Measurements from ENCODE around the gene TSSK3.
"Not testable (repeated sequence)": the region's sequence is repeated elsewhere in the genome, so short reads cannot be mapped to it uniquely, and the experiment has no call there.

Gene TSSK3

DNA sequence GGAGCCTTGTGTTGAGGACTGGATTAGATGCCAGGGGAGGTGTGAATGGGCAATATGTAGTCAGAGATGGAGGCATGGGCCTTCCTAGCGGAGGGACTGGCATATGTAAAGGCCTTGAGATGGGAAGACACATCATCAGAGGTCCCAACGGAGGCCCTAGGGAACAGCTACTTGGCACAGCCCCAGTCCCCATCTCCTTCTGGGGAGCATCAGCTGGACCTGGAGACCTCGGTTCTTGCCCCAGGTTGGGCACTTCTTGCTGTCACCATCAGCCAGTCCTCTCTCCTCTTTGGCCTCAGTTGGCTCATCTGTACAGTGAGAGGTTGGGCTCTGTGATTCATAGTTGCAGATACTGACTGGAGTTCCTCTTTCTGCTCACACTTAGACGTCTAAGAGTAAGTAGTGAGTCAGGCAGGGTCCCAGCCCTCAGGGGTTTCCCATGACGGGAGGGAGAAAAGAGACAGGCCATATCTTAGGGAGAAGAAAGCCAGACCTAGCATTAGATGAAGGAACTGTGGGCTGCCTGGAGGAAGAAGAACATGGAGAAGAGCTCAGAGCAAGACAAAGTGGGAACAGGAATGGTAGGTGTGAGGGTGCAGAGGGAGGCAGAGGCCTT, 22.9 kb upstream of the TSSK3 start:
- no peak for DNase-seq

DNA sequence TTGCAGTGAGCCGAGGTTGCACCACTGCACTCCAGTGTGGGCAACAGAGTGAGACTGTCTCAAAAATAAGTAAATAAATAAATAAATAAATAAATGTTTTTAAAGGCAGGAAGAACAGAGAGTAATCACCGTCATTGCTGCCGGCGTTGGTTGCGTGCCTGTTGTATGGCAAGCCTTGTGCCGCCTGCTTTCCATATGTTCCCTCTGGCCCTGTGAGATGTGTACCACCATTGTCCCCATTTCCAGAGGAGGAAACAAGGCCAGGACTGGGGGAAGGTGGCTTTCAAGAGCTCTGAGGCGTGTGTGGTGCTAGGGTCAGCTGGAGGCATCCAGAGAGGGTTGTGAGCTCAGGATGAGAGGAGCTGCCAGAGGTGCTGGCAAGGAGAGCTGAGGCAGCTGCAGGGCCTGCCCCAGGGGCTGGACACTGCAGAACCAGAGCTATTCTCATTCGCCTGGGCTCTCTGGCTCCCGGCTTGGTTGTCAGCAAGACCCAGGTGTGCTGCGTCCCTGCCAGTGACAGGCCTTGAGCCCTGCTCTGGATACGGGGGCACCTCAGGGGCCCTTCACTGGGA, 21.1 kb upstream of the TSSK3 start:
- no peak for DNase-seq

- DNase-seq = no peak
These were observed 20.4 kb upstream of the TSSK3 start for GRCh38 chr1:32341971-32342370.

DNA sequence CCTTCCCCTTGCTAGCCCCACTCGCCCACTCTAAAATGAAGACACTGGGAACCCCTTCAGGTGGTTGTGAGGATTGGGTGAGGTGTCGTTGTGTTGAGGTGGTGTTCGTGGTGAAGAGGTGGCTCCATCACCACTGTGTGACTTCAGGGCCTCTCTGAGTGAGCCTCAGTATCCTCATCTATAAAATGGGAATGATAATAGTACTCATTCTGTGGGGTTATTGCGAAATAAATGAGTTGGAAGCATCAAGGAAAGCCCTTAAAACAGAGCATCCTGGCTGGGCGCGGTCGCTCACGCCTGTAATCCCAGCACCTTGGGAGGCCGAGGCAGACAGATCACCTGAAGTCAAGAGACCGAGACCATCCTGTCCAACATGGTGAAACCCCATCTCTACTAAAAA, 19.6 kb upstream of the TSSK3 start:
- DNase-seq = no peak

GRCh38 chr1:32345289-32345827, 17.0 kb upstream of the TSSK3 start:
- DNase-seq = no peak

DNA sequence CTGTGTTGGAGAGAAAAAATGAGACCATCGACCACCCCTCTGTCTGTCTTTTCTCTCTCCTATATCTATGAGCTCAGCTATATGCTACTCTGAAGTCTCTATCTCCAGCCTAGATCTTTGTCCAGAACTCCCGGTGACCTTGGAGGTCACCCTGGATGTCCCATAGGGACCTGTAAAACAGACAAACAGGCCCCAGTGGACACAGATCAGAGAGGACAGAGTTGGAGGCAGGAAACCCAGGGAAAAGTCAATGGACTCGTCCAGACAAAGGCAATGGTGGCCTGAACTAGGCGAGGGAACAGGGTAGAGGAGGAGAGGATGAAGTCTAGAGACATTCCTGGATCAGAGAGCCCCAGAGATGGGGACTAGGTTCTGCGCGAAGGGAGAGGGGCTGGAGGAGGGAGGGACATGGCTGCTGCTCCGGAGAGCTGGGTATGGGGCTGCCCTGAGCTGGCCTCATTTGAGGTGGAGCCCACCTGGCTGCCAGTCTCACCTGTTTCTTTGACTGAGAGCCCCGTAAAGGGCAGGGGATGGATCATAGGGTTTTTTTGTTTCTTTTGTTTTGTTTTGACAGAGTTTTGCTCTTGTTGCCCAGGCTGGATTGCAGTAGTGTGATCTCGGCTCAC, 15.7 kb upstream of the TSSK3 start:
- no peak for DNase-seq

- DNase-seq = no peak
These were observed 13.1 kb upstream of the TSSK3 start for GRCh38 chr1:32349211-32349708.

DNA sequence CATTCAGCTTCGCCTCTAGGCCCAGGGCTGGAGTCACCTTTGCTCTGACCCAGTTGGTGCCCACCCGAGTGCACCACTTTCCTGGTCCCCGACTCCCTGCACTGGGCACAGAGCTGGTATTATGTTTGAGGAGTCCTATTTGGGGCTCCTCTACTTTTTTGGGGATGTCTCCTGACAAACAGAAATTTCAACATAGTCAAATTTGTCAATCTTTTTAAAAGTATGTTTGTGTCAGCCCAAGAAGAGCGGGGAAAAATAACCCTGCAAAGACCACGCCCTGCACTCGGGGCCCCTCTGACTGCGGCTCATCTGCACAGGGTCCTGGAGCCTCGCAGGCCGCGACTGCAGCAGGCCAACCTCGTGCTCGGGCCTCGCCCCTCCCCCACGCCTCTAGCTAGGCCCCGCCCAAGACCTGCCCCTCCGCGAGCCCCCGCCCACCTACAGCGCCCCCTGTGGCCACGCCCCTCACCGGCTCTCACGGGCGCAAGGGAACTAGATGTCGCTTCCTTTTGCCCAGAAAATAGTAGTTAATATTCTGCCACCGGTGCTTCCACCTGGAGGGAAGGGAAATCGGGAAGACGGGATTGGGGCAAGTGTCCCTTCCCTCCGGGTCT, 11.4 kb upstream of the TSSK3 start:
- DNase-seq = no peak

DNA sequence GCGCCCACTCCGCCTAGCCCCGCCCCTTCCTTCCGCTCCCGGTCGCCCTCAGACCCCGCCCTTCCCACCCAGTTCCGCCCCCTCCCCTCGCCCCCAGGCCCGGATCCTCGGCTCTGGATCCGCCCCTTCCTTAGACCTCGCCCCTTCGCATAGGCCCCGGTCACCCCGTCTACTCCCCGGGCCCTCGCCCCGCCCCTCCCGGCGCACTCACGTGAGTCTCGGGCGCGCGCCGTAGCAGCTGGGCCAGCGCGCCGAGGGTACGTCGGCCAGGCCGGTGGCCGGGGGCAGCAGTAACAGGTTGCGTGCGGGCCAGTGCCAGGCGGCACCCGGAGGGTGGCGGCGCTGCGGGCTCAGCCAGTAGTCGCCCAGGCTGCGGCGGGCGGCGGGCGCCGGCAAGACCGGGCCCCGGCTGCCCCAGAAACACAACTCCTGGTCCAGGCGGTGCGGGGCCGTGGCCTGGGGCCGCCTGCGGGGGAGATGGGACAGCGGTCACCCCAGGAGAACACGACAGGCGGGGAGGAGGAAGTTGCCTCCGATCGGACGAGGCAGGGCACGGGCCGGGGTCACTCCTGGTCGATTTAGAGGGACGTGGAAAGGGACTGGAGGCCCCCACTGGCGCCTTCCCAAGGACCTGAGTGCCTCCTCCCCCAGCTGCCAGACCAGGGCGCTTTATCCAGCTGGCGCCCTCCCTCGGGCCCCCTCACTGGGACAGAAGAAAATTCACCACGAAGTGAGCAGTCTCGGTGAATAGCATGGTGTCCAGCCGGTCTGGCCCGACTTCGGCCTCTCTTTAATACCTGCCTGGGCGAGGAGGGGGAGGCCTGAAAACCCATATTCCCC, 10.7 kb upstream of the TSSK3 start:
- DNase-seq = peak; percentile 96

GRCh38 chr1:32352239-32352745, 10.0 kb upstream of the TSSK3 start:
- no peak for DNase-seq

GRCh38 chr1:32352831-32353383, 9.4 kb upstream of the TSSK3 start:
- no peak for DNase-seq

DNA sequence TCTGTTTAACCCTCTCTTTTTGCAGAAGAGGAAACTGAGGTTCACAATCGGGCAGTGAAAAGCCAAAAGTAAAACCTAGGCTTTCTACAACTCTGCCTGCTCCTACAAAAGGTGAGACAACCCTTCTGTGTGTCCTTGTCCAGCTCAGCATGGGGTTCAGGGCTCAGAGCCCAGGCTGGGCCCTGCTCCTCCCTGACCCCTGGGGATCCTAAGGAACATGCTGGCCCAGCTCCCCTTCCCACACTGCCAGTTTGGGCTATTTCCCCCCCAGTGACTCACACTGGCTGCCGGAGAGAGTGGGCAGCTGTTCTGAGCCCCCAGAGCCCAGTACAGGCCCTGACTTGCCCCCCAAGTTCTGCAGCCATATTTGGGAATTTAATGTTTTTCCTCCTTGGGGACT, 8.9 kb upstream of the TSSK3 start:
- no peak for DNase-seq

GRCh38 chr1:32353886-32354570, 8.3 kb upstream of the TSSK3 start:
- DNase-seq = no peak

DNA sequence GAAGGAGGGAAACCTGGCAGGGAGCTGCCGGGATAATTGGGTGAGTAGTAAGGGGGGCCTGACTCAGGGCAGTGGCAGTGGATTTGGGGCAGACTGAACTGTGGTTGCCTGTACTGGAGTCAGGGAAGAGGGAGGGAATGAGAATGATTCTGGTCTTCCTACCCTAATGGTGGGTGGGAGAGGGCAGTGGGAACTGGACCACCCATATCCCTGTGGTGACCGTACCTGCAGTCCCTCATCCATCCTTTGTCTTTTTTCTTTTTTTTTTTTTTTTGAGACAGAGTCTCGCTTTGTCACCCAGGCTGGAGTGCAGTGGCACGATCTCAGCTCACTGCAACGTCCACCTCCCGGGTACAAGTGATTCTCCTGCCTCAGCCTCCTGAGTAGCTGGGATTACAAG, 6.6 kb upstream of the TSSK3 start:
- DNase-seq = not testable (repeated sequence)

- no peak for DNase-seq
These were observed 5.9 kb upstream of the TSSK3 start for GRCh38 chr1:32356478-32356877.

- no peak for DNase-seq
These were observed 4.7 kb upstream of the TSSK3 start for GRCh38 chr1:32357614-32358013.

DNA sequence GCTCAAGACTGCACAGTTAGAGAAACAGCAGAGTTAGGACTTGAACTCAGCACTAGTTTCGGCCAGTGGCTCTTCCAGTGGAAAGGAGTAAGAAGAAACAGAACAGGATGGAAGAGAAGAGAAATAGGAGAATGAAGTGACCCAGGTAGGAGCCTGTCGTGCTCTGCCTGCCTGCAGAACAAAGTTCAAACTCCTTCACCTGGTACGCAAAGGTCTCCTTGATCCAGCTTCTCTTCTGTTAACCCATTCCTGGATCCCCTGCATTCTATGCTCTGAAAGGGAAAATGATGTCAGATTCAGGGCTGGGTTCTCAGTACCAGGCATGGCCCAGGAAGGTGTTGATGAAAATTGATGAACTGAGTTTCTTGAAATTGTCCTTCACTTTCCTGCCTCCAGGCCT, 3.9 kb upstream of the TSSK3 start:
- DNase-seq = no peak

DNA sequence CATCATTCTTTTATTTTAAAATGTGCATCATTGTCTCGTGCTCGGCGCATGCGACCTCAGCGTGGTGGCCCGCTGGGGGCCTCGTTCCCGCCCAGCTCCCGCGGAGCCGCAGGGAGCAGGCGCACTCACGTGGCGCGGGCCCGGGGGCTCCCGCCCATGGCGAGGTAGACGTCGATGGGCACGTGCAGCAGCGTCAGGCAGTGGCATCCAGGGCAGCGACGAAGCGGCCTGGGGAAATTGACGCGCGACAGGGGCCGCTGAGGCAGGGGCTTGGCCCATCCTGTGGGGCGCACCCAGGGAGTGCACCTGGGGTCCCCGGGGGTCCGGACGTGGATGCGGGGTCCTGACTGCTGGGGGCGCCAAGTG, 1.0 kb upstream of the TSSK3 start:
- no peak for DNase-seq

DNA sequence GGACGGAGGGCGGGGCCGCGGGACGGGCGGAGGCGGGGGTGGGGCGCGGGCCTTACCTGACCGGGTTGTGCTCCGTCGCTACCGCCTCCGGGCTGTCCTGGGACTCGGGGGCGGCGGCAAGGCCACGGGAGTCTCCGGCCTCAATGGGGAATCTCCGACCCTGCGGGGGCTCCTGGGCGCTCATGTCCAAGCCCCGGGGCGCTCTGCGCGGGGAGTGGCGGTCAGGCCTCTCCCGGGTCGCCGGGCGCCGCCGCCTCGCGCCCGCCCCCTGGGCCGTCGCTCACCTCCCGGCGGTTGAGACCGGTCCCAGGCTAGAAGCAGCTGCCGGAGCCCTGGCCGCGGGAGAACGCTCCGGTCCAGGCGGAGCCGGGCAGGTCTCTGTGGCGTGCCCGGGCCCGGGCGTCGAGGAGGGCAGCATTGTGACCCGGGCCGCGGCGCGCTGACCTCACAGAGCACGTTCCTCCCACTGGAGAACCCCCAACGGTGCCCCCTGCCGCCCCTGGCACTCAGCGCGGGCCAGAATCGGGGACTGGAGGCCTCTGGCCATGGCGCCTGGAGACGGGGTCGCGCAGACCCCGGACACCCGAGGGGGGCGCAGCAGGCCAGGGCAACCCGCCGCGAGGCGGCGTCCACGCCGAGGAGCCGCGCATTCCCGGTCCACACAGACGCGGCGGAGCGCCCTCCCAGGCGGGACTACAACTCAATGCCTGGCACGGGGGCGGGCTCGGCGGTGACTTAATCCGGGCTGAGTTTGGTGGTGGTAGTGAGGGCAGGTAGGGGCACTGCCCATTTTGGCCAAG, 465 bp upstream of the TSSK3 start:
- DNase-seq = peak; percentile 70

DNA sequence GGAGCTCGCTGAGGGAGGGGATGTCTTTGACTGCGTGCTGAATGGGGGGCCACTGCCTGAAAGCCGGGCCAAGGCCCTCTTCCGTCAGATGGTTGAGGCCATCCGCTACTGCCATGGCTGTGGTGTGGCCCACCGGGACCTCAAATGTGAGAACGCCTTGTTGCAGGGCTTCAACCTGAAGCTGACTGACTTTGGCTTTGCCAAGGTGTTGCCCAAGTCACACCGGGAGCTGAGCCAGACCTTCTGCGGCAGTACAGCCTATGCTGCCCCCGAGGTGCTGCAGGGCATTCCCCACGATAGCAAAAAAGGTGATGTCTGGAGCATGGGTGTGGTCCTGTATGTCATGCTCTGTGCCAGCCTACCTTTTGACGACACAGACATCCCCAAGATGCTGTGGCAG, 1.4 kb downstream of the TSSK3 start:
- DNase-seq = no peak

- DNase-seq = no peak
These were observed 2.5 kb downstream of the TSSK3 start for GRCh38 chr1:32364836-32365235.

All from left hindlimb (tissue), 1 donor.